Measurements from ENCODE around the gene AK5. TPM values are rescaled to one million over a fixed set of nuclear protein-coding genes. Genes with fewer than 3 reads are reported as not detected.

Gene AK5
- total RNA-seq, 4 donors from 2014 or later, result 1.1 to 2.1 (median 1.2) TPM; not detected in 1

GRCh38 chr1:77350012-77350770 is 68.4 kb downstream of the AK5 start:
- H3K4me1 ChIP-seq, result no peaks in the 10 kb centered on the region
- no peak for DNase-seq (ENCODE audit: low spot score in 2 of 2)
- H3K27me3 ChIP-seq, result no peaks in the 10 kb centered on the region
- 71% methylated on average over 6 of the region's 6 CpGs for WGBS
- no peak for TF ChIP-seq CTCF (IDR thresholded peaks at IDR 0.05)
- no peak for TF ChIP-seq POLR2AphosphoS5 (IDR thresholded peaks at IDR 0.05)
- TF ChIP-seq EP300 (IDR thresholded peaks at IDR 0.05), result no peak
- no peak for TF ChIP-seq POLR2A (IDR thresholded peaks at IDR 0.05)
- no peaks in the 10 kb centered on the region for H3K36me3 ChIP-seq
- H3K27ac ChIP-seq, result no peak overlapping the region
- H3K4me3 ChIP-seq, result no peak overlapping the region
- no peaks in the 10 kb centered on the region for H3K9me3 ChIP-seq

GRCh38 chr1:77354536-77354935 is 72.7 kb downstream of the AK5 start:
- Histone ChIP-seq H3K4me3 (no peak overlapping the region), H3K9me3 (no peaks in the 10 kb centered on the region), H3K27ac (no peak overlapping the region), H3K4me1 (no peaks in the 10 kb centered on the region), H3K36me3 (no peaks in the 10 kb centered on the region), H3K27me3 (no peaks in the 10 kb centered on the region)
- TF ChIP-seq POLR2A (IDR thresholded peaks at IDR 0.05), result no peak
- TF ChIP-seq CTCF (IDR thresholded peaks at IDR 0.05), result no peak
- no peak for TF ChIP-seq EP300 (IDR thresholded peaks at IDR 0.05)
- no peak for TF ChIP-seq POLR2AphosphoS5 (IDR thresholded peaks at IDR 0.05)
- 77% methylated on average over 1 of the region's 1 CpG for WGBS
- no peak for DNase-seq (ENCODE audit: low spot score in 2 of 2)

DNA sequence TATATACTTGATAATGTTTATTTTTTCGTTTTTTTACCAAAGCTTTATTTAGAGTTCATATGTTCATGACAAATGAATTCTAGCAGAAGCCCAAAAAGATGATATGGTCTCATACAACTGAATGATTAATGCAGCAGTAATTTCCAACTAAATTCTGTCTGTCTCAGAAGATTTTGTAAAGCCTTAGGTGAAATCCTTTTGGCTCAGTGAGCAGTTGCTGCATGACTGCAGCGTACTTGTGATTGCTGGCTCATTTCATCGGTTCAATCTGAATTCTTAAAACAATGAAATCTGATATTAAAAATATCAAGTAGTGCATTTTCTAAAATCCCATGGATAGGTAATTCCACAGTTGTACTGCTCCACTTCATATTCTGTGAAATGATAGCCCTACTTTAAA is 73.2 kb downstream of the AK5 start:
- Histone ChIP-seq H3K9me3 (no peaks in the 10 kb centered on the region), H3K27me3 (no peaks in the 10 kb centered on the region), H3K4me1 (no peaks in the 10 kb centered on the region), H3K36me3 (no peaks in the 10 kb centered on the region), H3K27ac (no peak overlapping the region), H3K4me3 (no peak overlapping the region)
- 85% methylated on average over 3 of the region's 3 CpGs for WGBS
- TF ChIP-seq POLR2AphosphoS5 (IDR thresholded peaks at IDR 0.05) (no peak), CTCF (IDR thresholded peaks at IDR 0.05) (no peak), POLR2A (IDR thresholded peaks at IDR 0.05) (no peak), EP300 (IDR thresholded peaks at IDR 0.05) (no peak)
- no peak for DNase-seq (ENCODE audit: low spot score in 2 of 2)

GRCh38 chr1:77356136-77356535 is 74.3 kb downstream of the AK5 start:
- WGBS, result 84% methylated on average over 3 of the region's 3 CpGs
- H3K27me3 ChIP-seq, result no peaks in the 10 kb centered on the region
- DNase-seq (ENCODE audit: low spot score in 2 of 2), result no peak

More at GRCh38 chr1:77356136-77356535, 74.3 kb downstream of the AK5 start:
- no peaks in the 10 kb centered on the region for H3K36me3 ChIP-seq
- no peak overlapping the region for H3K27ac ChIP-seq
- no peaks in the 10 kb centered on the region for H3K9me3 ChIP-seq
- TF ChIP-seq EP300 (IDR thresholded peaks at IDR 0.05) (no peak), POLR2AphosphoS5 (IDR thresholded peaks at IDR 0.05) (no peak), POLR2A (IDR thresholded peaks at IDR 0.05) (no peak), CTCF (IDR thresholded peaks at IDR 0.05) (no peak)
- no peaks in the 10 kb centered on the region for H3K4me1 ChIP-seq
- no peak overlapping the region for H3K4me3 ChIP-seq

All from suprapubic skin (tissue), 4 donors.